Astrocyte (in vitro differentiated cells and primary cell): Measurements from ENCODE around the gene ASB4. TPM values are rescaled to one million over a fixed set of nuclear protein-coding genes. Genes with fewer than 3 reads are reported as not detected.
"Not testable (repeated sequence)": the region's sequence is repeated elsewhere in the genome, so short reads cannot be mapped to it uniquely, and the experiment has no call there.

Source experiments
- DNase-seq: peaks from one replicate; pipeline ENCODE4 v3.0.0-alpha.2; 2010; ENCODE audit warnings: low read depth
- FAIRE-seq: peaks from 2 replicates; lab custom pipeline; 2011; peaks lifted over from hg19 to GRCh38; lab: Jason Lieb, UNC
- H2AFZ ChIP-seq: 2 replicates; pipeline ENCODE4 v1.6.0; 2012; ENCODE audit warnings: low read depth, low read length, inconsistent platforms
- H3K27ac ChIP-seq: 2 replicates; pipeline ENCODE4 v1.5.1; 2011; ENCODE audit warnings: low read depth, low read length, inconsistent platforms
- H3K27me3 ChIP-seq: 2 replicates; pipeline ENCODE4 v1.6.0; 2011; ENCODE audit warnings: low read length, inconsistent platforms; ENCODE audit not compliant: insufficient read depth
- H3K36me3 ChIP-seq: 2 replicates; pipeline ENCODE4 v1.5.1; 2011; ENCODE audit warnings: low read length, inconsistent platforms; ENCODE audit not compliant: insufficient read depth
- H3K4me1 ChIP-seq: 2 replicates; pipeline ENCODE4 v1.5.1; 2011; ENCODE audit warnings: low read length, inconsistent platforms; ENCODE audit not compliant: insufficient read depth
- H3K4me2 ChIP-seq: 2 replicates; pipeline ENCODE4 v1.6.0; 2012; ENCODE audit warnings: low read length, inconsistent platforms
- H3K4me3 ChIP-seq: 2 replicates; pipeline ENCODE4 v1.5.1; 2011; ENCODE audit warnings: low read depth, mild to moderate bottlenecking, low read length, inconsistent platforms; ENCODE audit not compliant: insufficient read depth
- H3K79me2 ChIP-seq: 2 replicates; pipeline ENCODE4 v1.6.0; 2012; ENCODE audit warnings: mild to moderate bottlenecking, low read length, inconsistent platforms; ENCODE audit not compliant: insufficient read depth
- H3K9ac ChIP-seq: 2 replicates; pipeline ENCODE4 v1.6.0; 2012; ENCODE audit warnings: mild to moderate bottlenecking, low read length, inconsistent platforms
- H3K9me3 ChIP-seq: 2 replicates; pipeline ENCODE4 v1.5.1; 2012; ENCODE audit warnings: low read depth, mild to moderate bottlenecking, low read length, inconsistent platforms; ENCODE audit not compliant: insufficient read depth
- H4K20me1 ChIP-seq: 2 replicates; pipeline ENCODE4 v1.6.0; 2012; ENCODE audit warnings: low read length, inconsistent platforms; ENCODE audit not compliant: insufficient read depth
- H3K27ac Mint-ChIP-seq: one replicate; pipeline ENCODE4 v1.8.0; 2021; ENCODE audit warnings: mild to moderate bottlenecking, mixed read lengths; ENCODE audit not compliant: unreplicated experiment
- H3K27me3 Mint-ChIP-seq: one replicate; pipeline ENCODE4 v1.8.0; 2021; ENCODE audit warnings: low read depth, mixed read lengths; ENCODE audit not compliant: unreplicated experiment
- H3K36me3 Mint-ChIP-seq: one replicate; pipeline ENCODE4 v1.8.0; 2021; ENCODE audit warnings: low read depth, mixed read lengths; ENCODE audit not compliant: unreplicated experiment
- H3K4me1 Mint-ChIP-seq: one replicate; pipeline ENCODE4 v1.8.0; 2021; ENCODE audit warnings: low read depth, mixed read lengths; ENCODE audit not compliant: unreplicated experiment
- H3K4me3 Mint-ChIP-seq: one replicate; pipeline ENCODE4 v1.8.0; 2021; ENCODE audit warnings: mild to moderate bottlenecking, moderate library complexity, mixed read lengths; ENCODE audit not compliant: unreplicated experiment
- H3K9me3 Mint-ChIP-seq: one replicate; pipeline ENCODE4 v1.8.0; 2021; ENCODE audit warnings: mild to moderate bottlenecking, mixed read lengths; ENCODE audit not compliant: unreplicated experiment
- CTCF ChIP-seq: IDR thresholded peaks from 2 replicates; pipeline ENCODE4 v1.5.1; 2011; ENCODE audit warnings: low read depth, mild to moderate bottlenecking, inconsistent platforms, low read length, moderate library complexity; ENCODE audit not compliant: insufficient read depth
- EZH2 ChIP-seq: IDR thresholded peaks from 2 replicates; pipeline ENCODE4 v1.6.1; 2012; ENCODE audit warnings: mild to moderate bottlenecking, low read length, inconsistent platforms; ENCODE audit not compliant: insufficient read depth
- total RNA-seq: library from RNA; stranded (reverse); gene quantifications from 2 replicates; pipeline ENCODE4 v1.2.1, GENCODE V29; 2021

The ASB4 gene
- total RNA-seq, 1 donor from 2014 or later: not detected

DNA sequence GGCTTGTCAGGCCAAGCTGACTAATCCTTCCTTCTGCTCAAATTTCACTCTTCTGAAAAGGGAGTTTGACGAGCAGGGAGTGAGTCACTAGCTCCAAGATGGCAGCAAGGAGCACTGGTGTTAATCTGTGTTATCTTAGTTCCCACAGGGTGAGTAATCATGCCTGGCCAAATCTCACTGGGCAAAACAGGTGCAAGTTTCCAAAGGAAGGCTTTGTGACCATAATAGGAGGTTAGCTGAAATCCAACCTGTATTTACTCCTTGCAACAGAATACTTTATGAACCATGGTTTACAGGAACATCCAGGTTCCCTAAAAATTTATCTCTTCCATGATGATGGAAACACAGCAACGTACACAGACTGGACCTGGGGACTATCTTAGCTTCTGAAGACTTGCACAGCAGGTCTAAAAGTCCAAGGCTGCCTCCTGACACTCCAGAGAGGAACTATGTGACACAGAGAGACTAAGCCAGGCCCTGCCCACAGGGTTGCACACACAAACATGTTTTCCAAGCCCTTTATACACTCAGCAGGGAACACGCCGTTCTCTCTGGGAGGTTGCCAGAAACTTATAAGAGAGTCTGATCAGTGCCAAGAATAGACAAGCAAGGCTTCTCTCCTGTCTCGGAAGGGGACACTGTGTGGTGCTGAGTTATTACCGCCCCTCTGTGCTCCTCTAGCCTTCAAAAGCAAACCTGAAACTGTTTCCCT, 64.2 kb downstream of the ASB4 start:
- TF ChIP-seq EZH2: no peak
- TF ChIP-seq CTCF: no peak
- Histone ChIP-seq H3K4me2 (peak overlapping the region; percentile 47), H3K36me3 (no peaks in the 10 kb centered on the region), H3K27ac (peak overlapping the region; percentile 11), H3K79me2 (no peaks in the 10 kb centered on the region), H3K4me1 (peaks cover 6% of the 10 kb centered on the region), H3K9me3 (no peaks in the 10 kb centered on the region), H3K4me3 (no peak overlapping the region), H3K27me3 (no peaks in the 10 kb centered on the region), H4K20me1 (no peaks in the 10 kb centered on the region), H2AFZ (no peak overlapping the region), H3K9ac (no peak overlapping the region)
- peak; percentile 34 for FAIRE-seq
- H3K4me1 Mint-ChIP-seq: peaks cover 26% of the 10 kb centered on the region
- H3K27ac Mint-ChIP-seq: peak overlapping the region; percentile 95
- DNase-seq: peak; percentile 89
- H3K4me3 Mint-ChIP-seq: no peak overlapping the region
- no peaks in the 10 kb centered on the region for H3K36me3 Mint-ChIP-seq
- H3K27me3 Mint-ChIP-seq: no peaks in the 10 kb centered on the region
- no peaks in the 10 kb centered on the region for H3K9me3 Mint-ChIP-seq

DNA sequence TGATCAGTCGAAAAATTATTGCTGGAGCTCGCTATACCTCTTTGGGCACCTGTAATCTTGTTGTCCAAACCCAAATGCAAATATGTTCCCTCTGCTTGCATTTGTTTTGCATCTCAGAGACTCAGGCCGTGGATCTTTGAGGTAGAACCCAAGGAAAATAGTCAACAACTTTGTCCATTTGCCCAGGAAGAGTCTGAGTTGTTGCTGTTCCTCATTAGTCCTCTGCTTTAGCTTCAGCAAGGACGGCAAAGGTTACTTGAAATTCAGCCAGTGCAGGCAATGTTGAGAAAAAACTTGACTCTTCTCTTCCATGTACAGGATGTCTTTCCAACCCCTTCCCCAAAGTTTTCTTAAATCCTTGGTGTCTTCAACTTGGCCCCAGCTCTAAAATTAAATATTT, 64.8 kb downstream of the ASB4 start:
- Mint-ChIP-seq H3K36me3 (no peaks in the 10 kb centered on the region), H3K4me1 (peaks cover 23% of the 10 kb centered on the region), H3K27ac (peak overlapping the region; percentile 95), H3K4me3 (no peak overlapping the region), H3K9me3 (no peaks in the 10 kb centered on the region), H3K27me3 (no peaks in the 10 kb centered on the region)
- Histone ChIP-seq H3K9ac (no peak overlapping the region), H2AFZ (no peak overlapping the region), H3K4me2 (peak overlapping the region; percentile 47), H3K27ac (peak overlapping the region; percentile 6), H3K9me3 (no peaks in the 10 kb centered on the region), H3K36me3 (no peaks in the 10 kb centered on the region), H3K4me3 (no peak overlapping the region), H4K20me1 (no peaks in the 10 kb centered on the region), H3K4me1 (peaks cover 6% of the 10 kb centered on the region), H3K79me2 (no peaks in the 10 kb centered on the region), H3K27me3 (no peaks in the 10 kb centered on the region)
- FAIRE-seq (no peak), DNase-seq (no peak)
- TF ChIP-seq EZH2 (no peak), CTCF (no peak)

GRCh38 chr7:95552010-95552926, 66.5 kb downstream of the ASB4 start:
- not testable (repeated sequence) for FAIRE-seq, H3K27ac Mint-ChIP-seq, H3K27me3 ChIP-seq, H4K20me1 ChIP-seq, H3K36me3 Mint-ChIP-seq, H3K4me3 Mint-ChIP-seq, DNase-seq, H3K9me3 ChIP-seq, H3K9me3 Mint-ChIP-seq, H3K27ac ChIP-seq, H3K27me3 Mint-ChIP-seq, H2AFZ ChIP-seq, H3K36me3 ChIP-seq, H3K4me2 ChIP-seq, H3K79me2 ChIP-seq, H3K4me1 ChIP-seq, H3K9ac ChIP-seq, H3K4me3 ChIP-seq
- peaks cover 15% of the 10 kb centered on the region for H3K4me1 Mint-ChIP-seq
